Measurements from ENCODE around the gene TTLL12.
A peak's percentile ranks its signal among the peaks of the same experiment; 100 is the strongest.

Gene TTLL12

DNA sequence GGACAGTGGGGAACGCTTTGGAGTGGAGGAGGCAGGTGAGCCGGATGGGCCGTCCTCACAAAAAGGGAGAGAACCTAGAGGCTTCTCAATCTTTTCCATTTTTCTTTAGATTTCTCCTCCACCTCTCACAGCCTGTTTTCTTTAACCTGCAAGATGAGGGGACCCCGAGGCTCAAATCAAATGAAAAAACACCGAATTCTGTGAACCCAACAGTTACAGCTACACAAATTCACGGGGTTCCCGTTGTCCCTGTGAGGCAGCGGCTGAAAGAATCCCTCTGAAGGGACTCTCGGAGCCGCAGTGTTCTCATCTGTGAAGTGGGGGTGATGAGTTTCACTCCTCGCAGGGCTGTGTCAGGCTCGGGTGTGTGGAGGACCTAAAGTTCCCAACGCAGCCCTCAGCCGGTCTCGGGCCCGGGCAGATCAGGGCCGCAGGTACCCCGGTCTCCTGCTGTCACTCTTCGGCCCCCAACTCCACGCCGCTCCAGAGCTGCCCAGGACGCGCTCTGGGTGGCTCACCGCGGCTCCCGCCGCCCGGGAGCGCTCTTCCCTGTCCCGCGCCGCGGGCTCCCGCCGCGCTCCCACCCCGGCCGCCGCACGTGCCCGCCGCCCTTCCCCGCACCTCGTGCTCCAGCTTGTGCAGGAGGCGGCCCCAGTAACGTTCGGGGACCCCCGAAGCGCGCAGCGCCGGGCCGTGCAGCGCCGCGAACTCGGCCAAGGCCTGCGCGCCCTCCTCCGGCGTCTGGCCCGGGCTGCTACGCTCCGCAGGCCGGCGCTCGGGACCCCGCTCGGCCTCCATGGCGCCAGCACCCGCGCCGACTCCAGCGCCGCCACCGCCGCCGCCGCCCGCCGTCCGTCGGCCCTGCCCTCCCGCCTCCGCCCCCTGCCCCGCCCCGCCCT, at the start of gene TTLL12:
TSS of gene TTLL12 (minus strand) at position 863 of the 899 bp plus-strand sequence. CDS start at position 798, 65 bp downstream.
- peak; percentile 63 for DNase-seq (ENCODE audit: low spot score)

DNA sequence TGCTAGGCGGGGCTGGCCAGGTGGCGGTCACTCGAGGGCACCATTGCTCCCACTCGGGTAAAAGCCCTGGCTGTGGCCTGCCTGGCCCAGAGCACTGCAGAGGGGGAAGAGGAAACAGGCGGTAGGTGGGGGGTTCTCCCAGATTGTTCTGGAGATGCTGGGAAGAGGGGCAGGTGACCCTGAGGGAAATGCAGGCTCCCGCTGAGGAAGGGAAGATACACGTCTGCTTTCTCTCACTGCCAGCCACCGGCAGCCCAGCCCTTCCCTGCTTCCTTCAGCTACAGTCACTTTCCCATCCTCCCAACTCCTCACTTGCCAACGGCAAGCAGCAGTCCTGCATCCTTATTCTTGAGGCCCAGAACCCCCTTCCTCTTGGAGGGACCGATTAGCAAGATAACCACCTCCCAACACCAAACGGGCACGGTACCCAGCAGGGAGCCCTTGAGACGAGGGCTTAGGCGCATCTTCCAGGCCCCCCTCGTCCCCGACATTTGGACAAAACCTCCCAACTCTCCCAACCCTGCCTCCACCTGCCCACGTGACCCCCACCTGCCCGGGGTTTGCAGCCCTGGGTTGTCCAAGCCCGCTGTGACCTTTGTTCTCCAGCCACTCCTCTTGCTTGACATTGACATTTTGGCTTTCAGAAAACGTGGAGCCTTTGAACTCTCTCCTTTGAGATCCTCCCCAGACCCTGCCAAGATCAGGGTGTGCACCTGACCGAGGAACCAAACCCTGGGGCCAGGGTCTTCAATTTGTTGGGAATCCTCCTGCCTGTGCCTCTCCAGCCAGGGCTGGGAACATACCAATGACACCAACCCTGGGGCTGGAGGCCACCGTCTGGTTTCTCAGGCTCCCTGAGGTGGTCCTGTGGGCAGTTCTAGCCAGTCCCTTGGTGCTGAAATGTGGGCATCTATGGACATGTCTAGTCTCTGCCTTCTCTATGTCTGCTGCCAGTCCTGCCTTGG, 48.8 kb upstream of the TTLL12 start:
- DNase-seq (ENCODE audit: low spot score): no peak

DNA sequence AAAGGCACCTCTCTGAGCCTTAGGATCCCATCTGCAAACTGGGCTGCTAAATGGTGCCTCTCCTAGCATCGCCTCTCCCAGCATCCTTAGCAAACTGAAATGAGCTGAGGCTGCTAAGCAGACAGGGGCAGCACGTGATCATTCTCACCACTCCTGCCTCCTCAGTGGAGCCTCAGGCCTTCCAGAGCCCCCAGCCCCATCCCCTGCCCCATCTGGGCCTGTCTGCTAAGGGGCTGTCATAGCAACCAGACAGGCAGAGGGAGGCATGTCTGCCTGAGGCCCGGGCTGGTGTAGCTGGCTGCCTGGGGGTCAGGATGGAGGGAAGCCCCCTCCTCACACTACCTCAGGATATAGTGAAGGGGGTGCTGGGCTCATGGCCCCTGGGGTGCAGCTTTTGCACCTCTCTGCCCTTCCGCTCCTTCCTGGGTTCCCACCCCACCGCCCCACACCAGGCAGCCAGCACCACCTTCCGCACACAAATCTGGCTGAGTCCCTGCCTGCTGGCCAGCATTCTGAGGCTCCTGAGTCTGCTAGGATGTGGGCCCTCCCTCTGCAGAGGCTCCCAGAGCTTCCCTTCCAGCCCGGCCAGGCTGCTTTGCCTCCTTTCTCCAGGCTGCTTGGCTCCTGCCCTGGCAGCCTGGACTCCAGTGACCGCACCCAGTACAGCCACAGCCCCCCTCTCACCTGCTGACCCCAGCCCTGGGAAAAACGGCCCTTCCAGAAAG, 47.5 kb upstream of the TTLL12 start:
- DNase-seq (ENCODE audit: low spot score): no peak

DNA sequence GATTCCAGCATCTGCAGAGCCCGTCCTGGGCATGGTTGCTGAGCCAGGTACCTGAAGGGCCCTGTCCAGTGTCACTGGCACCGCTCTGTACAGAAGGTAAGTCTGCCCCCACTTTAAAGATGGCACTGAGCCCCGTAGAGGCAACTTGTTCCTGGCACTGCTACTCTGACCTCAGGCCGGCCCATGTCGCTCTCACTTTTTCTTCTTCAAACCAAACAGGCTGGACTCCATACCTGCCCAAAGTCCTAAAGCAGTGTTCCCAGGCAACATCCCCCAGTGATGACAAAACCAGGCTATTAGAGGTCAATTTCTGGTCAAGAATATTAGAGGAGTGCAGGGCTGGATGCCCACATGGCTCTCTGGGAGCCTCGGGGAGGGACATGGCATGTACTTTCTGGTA, 46.6 kb upstream of the TTLL12 start:
- no peak for DNase-seq (ENCODE audit: low spot score)

DNA sequence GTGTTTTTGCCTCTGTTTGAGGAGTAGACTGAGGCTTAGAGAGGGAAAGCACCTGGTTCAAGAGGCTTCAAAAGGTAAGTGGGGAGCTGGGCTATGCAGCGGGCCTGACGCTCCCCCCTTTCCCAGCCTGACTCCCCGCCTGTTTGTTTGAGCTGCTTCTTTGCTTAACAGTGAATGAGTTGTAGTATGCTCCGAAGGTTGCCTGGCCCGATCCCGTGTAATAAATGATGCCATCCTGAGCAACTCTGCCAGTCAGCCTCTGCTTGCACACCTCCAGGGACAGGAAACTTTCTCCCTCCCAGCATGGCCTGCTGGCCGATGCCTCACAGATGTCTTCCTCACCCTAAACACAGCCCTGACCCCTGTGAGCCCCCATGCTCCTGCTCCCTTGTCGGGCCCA, 45.5 kb upstream of the TTLL12 start:
- no peak for DNase-seq (ENCODE audit: low spot score)

DNA sequence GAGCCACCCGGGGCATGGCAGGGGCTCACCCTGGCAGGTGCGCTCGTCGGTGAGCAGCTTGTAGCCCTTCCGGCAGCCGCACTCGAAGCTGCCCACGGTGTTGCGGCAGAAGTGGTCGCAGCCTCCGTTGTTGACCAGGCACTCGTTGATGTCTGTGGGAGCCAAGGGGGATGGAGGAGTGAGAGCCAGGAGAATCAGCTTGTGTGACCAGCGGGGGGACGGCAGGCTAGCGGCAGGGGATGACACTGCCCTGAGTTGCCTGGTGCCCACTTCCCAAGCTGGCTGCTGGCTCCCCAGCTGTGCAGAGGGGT, 44.7 kb upstream of the TTLL12 start:
- no peak for DNase-seq (ENCODE audit: low spot score)

DNA sequence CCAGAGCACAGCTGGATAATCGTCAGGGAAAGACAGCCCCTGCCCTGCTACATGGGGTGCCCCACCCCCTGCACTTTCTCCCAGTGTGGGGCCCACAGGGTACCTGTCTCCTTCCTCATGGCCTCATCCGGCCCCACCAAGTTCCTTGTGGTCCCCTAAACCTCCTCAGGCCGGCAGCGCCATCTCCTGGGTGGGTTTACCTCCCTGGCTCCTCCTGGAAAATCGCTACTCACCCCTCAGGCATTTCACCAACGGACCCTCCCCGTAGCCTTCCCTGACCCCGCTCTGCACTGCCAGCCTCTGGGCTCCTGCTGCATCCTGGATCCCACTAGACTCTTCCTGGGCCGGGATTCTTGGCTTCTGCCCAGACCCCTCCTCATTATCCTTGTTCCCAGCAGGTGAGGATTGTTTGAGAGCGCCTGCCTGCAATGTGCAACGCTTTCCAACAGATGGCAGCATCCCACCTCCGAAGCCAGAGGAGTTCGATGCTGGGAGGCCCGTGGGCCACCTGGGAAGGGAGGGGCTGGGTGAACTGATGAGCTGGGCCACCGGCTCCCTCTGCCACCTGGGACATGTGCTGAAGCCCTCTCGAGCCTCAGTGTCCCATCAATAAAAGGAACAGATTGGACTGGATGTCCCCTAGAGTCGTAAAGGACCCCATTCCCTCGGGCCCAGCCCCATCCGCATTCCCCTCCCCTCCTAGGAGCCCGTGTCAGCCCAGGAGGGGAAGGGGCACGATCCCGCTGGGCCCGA, 44.2 kb upstream of the TTLL12 start:
- DNase-seq (ENCODE audit: low spot score): peak; percentile 59

DNA sequence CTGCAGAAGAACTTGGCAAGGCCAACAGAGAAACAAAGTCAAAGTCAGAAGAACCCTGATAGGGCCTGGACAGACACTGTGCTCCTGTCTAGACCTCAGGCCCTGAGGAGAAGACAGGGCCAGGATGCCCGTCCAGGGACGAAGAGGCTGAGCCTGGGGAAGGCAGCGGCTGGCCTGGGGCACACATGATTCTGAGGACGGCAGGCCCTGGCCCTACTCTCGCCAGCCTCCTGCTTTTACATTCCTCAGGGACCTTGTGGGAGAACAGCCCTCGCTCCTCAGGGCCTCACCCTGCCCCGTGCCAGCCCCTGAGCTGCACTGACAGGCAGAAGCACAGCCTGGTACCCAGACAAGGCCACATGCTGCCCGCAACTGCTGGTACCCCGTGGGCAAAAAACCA, 43.6 kb upstream of the TTLL12 start:
- no peak for DNase-seq (ENCODE audit: low spot score)

DNA sequence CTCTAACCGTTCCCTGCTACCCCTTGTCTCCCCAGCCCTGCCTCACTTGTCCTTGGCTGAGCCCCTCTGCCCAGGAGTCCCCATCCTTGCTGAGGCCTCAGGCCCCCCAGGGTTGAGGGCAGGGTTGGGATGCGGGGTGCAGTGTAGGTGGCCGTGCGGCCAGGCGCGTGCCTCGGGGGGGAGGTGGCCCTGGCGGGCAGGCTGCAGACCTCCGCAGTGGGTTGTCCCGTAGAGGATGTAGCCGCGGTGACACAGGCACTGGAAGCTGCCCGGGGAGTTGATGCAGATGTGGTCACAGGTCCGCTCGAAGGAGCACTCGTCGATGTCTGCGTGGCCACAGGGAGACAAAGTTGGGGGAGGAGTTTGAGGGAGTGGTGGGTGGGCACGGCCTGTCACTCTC, 41.9 kb upstream of the TTLL12 start:
- no peak for DNase-seq (ENCODE audit: low spot score)

DNA sequence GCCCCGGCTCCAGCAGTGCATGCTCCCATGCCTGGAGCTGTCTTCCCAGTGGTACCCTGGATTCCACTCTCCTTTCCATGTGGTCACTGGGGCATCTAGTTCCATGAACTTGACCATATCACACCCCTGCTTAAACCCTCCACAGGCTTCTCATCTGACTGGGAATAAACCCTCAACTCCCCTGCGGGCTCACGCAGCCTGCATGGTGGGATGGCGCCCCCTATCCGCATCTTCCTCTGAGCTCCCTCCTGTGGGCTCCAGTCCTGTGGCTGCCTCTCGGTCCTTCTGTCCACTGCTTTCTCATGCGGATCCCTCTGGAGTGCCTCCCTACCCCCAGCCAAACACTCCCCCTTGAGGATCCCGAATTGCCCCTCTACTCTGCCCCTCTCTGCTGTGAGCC, 41.4 kb upstream of the TTLL12 start:
- DNase-seq (ENCODE audit: low spot score): peak; percentile 5

DNA sequence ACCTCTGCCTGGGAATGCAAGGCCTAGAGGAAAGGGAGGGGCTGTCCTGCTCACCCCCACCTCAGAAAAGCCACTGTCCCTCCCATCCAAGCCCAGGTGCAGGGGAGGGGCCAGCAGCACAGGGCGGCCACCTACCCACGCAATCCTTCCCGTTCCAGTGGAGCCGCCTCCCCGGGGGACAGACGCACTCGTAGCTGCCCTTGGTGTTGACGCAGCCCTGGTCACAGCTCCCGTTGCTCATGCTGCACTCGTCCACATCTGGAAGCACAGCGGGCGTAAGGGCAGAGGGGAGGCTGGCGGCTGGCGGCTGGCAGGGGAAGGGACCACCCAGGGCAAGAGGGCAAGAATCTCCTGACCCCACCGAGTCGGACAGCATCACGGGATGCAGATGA, 40.3 kb upstream of the TTLL12 start:
- no peak for DNase-seq (ENCODE audit: low spot score)

DNA sequence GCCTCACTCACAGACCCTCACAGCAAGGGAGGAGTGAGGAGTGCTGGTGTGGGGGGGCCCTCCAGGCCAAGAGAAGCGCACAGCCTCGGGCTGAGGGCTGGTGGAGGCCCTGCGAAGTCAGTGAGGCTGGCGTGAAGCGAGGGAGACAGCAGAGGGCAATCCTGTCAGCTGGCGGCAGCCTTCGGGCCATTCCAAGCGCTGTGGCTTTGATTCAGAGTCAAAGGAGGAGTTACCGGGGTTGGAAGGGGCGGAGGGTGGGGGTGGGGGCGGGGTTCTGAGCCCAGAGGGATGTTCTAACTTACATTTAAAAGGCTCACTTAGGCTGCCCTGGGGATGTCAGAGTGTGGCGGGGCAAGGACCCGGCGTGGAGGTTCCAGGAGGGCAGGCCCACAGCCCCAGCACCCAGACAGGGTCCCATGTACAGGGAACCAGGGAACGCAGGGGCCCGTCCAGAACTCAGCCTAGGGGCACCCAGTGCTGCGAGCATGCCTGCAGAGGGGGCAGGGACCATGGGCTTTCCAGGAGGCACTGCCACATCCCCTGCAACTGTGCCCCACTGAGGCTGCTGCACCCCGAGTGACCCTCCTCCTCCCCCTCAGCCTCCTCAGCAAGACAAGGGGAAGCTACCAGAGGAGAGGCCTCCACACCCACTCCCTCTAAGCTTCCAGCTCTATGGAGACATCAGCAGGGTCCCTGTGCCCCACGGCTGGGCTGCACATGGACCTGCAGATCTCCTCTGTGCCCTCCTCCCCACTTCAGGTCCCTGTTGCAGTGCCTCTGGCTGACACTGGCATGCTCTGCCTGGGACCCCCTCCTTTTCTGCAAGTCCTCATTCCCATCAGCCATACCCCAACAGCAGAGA, 39.7 kb upstream of the TTLL12 start:
- DNase-seq (ENCODE audit: low spot score): no peak

DNA sequence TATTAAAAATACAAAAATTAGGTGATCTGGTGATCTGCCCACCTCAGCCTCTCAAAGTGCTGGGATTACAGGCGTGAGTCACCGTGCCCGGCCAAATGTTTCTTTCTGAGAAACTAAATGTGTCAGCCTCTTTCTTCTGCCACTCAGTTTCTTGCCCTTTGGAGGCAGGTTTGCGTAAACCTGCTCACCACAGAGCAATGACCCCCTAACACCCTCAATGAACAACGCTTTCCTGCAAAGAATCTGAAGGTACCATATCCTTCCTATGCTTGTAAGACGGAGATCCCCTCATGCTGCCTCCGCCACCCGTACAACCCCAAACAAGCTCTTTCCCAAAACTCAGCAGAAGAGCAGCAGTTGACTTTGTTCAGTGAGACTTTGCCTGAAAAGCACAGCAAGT, 38.7 kb upstream of the TTLL12 start:
- DNase-seq (ENCODE audit: low spot score): no peak

DNA sequence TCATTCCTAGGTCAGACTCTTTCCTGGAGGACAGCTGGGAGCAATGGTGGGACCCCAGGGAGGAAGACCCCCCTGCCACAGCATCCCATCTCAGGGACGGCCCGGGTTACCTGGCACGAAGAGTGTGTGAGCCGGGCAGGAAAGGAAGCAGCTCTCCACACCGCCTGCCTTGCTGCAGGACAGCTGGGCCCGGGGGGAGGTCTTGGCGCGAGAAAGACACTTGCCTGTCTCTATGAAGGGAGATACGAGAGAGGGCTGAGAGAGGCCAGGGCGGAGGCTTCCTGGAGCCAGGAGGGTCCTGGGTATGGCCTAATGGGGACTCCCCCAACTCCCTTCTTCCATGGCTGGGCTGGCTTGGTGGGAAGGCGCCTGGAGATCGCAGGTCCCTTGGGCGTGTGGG, 36.1 kb upstream of the TTLL12 start:
- DNase-seq (ENCODE audit: low spot score): no peak

DNA sequence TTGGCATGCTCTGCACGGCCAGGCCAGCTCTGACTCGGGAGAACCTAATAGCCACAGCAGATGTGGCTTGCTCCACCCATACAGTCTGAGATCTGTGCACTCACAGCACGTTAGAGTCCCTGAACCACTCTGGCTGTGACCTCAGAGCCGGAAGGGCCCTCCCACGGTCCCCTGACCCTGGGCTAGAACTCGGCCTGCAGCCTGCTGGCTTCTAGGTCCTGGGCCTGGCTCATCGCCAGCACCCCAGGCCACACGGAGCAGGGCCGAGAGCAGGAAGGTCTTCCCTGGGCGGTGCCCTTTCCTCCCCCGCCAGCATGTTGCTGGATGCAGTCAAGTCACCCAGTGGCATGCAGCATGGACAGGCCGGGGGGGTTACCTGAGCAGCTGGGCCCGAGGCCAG, 35.3 kb upstream of the TTLL12 start:
- no peak for DNase-seq (ENCODE audit: low spot score)

DNA sequence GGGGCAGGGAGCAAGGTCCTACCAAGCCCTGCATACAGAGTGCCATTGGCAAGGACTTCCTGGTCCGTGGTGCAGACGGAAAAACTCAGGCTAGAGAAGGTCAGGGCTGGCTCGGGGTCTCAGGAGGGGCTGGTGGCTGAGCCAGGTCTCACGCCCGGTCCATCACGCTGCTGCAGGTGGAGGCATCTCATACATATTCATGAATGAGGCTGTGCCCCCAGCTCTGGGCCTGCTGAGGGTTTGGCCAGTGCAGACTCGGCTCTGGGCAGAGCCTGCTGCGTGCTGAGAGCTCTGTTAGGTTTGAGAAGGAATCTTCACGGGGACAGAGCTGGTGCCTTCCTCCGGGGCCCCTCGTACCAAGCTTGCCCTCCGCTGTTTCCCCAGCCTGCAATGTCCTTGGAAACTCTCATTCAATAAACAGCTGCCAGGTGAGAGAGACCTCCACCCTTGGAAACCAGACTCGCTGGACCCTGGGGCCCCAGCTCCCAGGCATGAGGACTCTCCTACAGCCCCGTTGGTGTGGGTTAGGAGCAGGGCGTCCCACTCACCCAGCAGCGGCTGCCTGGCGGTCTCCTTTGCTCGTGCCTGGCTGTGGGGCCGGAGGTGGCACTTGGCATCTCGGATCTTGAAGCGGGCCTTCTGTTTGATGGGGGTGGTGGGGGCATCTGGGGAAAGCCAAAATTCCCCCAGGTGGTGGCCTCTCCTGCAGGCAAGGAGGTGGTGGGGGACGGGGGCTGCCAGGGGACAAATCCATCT, 33.9 kb upstream of the TTLL12 start:
- no peak for DNase-seq (ENCODE audit: low spot score)

DNA sequence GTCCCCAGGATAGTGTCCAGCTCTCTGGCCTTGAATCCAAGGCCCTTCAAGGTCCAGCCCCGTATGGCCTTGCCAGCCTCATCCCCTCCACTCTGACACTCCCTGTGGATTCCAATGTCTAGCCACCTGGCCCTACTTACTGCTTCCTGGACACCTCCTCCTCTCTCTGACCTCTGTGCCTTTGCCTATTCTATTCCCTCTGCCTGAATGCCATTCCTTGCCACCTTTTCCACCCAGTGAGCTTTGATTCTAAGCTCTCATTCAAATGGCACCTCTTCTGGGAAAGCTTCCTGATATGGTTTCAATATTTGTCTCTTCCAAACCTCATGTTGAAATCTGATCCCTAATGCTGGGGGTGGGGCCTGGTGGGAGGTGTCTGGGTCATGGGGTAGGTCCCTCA, 31.9 kb upstream of the TTLL12 start:
- DNase-seq (ENCODE audit: low spot score): no peak

DNA sequence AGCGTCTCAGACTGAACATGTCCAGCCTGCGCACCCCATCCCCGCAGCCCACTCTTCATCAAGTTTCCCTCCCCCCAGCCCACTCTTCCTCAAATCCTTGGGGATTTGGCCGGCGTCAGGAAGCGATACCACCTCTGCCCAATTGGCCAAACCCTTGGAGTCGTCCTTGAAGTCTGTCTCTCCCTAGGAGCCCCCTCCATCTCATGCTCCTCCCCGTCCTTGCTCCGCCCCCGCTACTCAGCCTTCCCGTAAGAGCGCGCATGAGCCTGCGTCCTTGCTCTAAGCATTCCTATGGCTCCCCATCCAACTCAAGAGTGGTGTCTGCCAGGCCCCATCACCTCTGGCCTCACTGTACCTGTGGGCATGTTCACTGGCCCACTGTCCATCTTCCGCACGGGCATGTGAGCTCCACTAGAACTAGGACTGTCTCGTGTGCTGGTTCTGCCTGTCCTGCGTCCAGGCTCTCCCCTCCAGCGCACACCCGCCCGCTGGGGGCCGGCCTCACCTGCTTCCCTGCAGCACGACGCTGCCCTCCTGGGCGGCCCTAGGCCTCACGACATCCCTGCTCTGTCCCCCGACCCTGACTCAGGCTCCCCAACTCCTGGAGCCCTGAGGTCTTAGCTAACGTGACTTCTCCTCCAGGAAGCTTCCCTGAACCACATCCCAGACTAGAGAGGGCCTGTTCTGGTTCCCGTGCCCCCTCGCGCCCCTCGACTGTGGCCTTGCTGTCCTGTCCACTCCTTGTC, 30.5 kb upstream of the TTLL12 start:
- no peak for DNase-seq (ENCODE audit: low spot score)

DNA sequence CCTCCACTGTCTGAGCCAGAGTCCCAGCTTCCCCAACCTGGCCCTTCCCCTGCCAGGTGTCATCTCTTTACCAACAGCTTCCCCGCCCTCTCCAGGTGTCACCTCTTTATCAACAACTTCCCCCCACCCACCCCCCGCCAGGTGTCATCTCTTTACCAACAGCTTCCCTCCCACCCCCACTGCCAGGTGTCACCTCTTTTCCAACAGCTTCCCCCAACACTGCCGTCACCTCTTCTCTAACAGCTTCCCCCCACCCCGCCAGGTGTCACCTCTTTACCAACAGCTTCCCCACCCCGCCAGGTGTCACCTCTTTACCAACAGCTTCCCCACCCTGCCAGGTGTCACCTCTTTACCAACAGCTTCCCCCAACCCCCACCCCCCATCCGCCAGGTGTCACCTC, 29.8 kb upstream of the TTLL12 start:
- DNase-seq (ENCODE audit: low spot score): no peak
